Measurements from ENCODE around the gene LHX8.

DNA sequence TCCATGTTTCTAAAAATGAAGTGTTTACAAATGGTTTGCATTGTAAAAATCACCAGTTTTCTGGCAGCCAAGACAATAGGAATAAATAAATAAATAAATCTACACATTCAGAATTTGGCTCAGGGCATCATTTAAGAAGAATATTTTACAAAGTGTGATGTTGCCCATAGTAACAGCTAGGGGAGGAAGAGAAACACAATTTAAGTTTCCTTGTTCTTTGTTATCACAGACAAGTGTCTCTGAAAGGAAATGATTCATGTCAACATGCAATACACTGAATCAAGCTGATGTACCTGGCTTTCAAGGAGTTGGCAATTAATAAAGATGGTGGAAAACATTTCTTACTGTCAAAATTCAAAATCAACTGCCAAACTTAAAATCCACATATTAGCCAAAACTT lies 74.7 kb downstream of the LHX8 start:
- TF ChIP-seq CTCF (IDR thresholded peaks at IDR 0.05; ENCODE audit: insufficient read depth, low read length) (no peak), REST (IDR thresholded peaks at IDR 0.05; ENCODE audit: insufficient replicate concordance, low read depth) (no peak), POLR2AphosphoS5 (IDR thresholded peaks at IDR 0.05; ENCODE audit: low read depth) (no peak), GABPA (IDR thresholded peaks at IDR 0.05; ENCODE audit: low read depth) (no peak), SPI1 (IDR thresholded peaks at IDR 0.05; ENCODE audit: borderline replicate concordance, low read depth) (no peak)

All from HL-60 (cell line).